ENCODE data around the gene RABGAP1. TPM values are rescaled to one million over a fixed set of nuclear protein-coding genes. Genes with fewer than 3 reads are reported as not detected.

RABGAP1 gene
- polyA plus RNA-seq, 1 of the 3 experiments (the other 2 are of a cell fraction) = 20.2 TPM

- TF ChIP-seq EZH2phosphoT487 (IDR thresholded peaks at IDR 0.05; ENCODE audit: borderline replicate concordance, low read depth) (no peak), RCOR1 (IDR thresholded peaks at IDR 0.05; ENCODE audit: low read length) (no peak), POLR2AphosphoS5 (IDR thresholded peaks at IDR 0.05; ENCODE audit: low read depth, low read length) (no peak), REST (IDR thresholded peaks at IDR 0.05; ENCODE audit: low read depth, low read length) (no peak), PBX3 (IDR thresholded peaks at IDR 0.05) (no peak)
Measured at GRCh38 chr9:122950263-122950662, 9.4 kb downstream of the RABGAP1 start (continued).

- Histone ChIP-seq H4K20me1 (ENCODE audit: insufficient read depth) (peaks cover 72% of the 10 kb centered on the region), H3K4me2 (no peak overlapping the region), H3K9me3 (no peaks in the 10 kb centered on the region), H3K27ac (ENCODE audit: low read depth in 2 of 2, low read length in 1 of 2) (no peak overlapping the region), H3K36me3 (replicated peaks in 1 of 2; ENCODE audit: control insufficient read depth in 1 of 2, insufficient read depth in 2 of 2, low read length in 1 of 2) (peaks cover 0 to 3% of the 10 kb centered on the region in 2 experiments), H3K79me2 (ENCODE audit: insufficient read depth) (peaks cover 96% of the 10 kb centered on the region), H3K9ac (no peak overlapping the region), H3F3A (replicated peaks; ENCODE audit: insufficient read depth) (peaks cover 14% of the 10 kb centered on the region), H3K9me2 (no peaks in the 10 kb centered on the region), H3K27me3 (ENCODE audit: insufficient read depth) (no peaks in the 10 kb centered on the region), H3K4me3 (ENCODE audit: low read depth in 2 of 2, low read length in 1 of 2) (no peak overlapping the region), H3K4me1 (ENCODE audit: control insufficient read depth in 1 of 2, insufficient read depth in 2 of 2, low read depth in 1 of 2, low read length in 1 of 2) (peaks cover 0 to 30% of the 10 kb centered on the region in 2 experiments; a peak in 2 of 4 replicates), H2AFZ (ENCODE audit: low read depth) (no peak overlapping the region)
- ChIA-PET POLR2A (no interaction called here), CTCF (interaction anchor here (0.9 kb wide), 1 partner anchor 10 kb away, joined by 3 read pairs; the partner anchor contains the start of gene RABGAP1)
- WGBS (ENCODE audit: low lambda C conversion rate) = 97% methylated on average over 1 of the region's 1 CpG
- TF ChIP-seq YY1 (IDR thresholded peaks at IDR 0.05; ENCODE audit: low read depth) (no peak), GABPA (IDR thresholded peaks at IDR 0.05; ENCODE audit: low read depth) (no peak), EZH2phosphoT487 (IDR thresholded peaks at IDR 0.05; ENCODE audit: borderline replicate concordance, low read depth) (no peak), ZBTB33 (IDR thresholded peaks at IDR 0.05; ENCODE audit: borderline replicate concordance, low read depth) (no peak), EP300 (IDR thresholded peaks at IDR 0.05; ENCODE audit: borderline replicate concordance in 1 of 2, low read depth in 1 of 2, low read length in 1 of 2) (no peak), TCF12 (IDR thresholded peaks at IDR 0.05) (no peak), MAX (IDR thresholded peaks at IDR 0.05; ENCODE audit: low read depth) (no peak), RXRA (IDR thresholded peaks at IDR 0.05; ENCODE audit: borderline replicate concordance, low read depth) (no peak), NRF1 (IDR thresholded peaks at IDR 0.05; ENCODE audit: low read depth, low read length) (no peak), TAF1 (IDR thresholded peaks at IDR 0.05; ENCODE audit: borderline replicate concordance, low read depth, low read length) (no peak), TEAD4 (IDR thresholded peaks at IDR 0.05; ENCODE audit: borderline replicate concordance, insufficient read depth) (no peak), REST (IDR thresholded peaks at IDR 0.05; ENCODE audit: low read depth, low read length) (no peak), CTCF (IDR thresholded peaks at IDR 0.05) (no peak)
- DNase-seq = no peak
Measured at GRCh38 chr9:122951056-122951455, 10.2 kb downstream of the RABGAP1 start.
